Neural cell (in vitro differentiated cells): ENCODE results near the gene STK32B. TPM values are rescaled to one million over a fixed set of nuclear protein-coding genes. Genes with fewer than 3 reads are reported as not detected.

Experiments used
- H2AFZ ChIP-seq: fragments of 200-600, 300-800 bp; sonication (generic), shearing (Covaris generic); 2 replicates; pipeline ENCODE4 v1.6.0; 2014; ENCODE audit warnings: low read depth, mild to moderate bottlenecking, antibody characterized with exemption, low read length, moderate library complexity
- H3F3A ChIP-seq: fragments of 200-600 bp; shearing (Covaris generic); 2 replicates; pipeline ENCODE4 v1.6.1; 2016; ENCODE audit warnings: mild to moderate bottlenecking, moderate library complexity, mixed read lengths, antibody characterized with exemption, low read length; ENCODE audit not compliant: insufficient read depth, poor library complexity, severe bottlenecking
- H3K27ac ChIP-seq: fragments of 200-600, 300-800 bp; sonication (generic), shearing (Covaris generic); 2 replicates; pipeline ENCODE4 v1.5.1; 2014; ENCODE audit warnings: mild to moderate bottlenecking, low read length, moderate library complexity
- H3K27me3 ChIP-seq: fragments of 300-800, 200-600 bp; sonication (generic), shearing (Covaris generic); 2 replicates; pipeline ENCODE4 v1.6.0; 2014; ENCODE audit warnings: mild to moderate bottlenecking, low read depth, low read length, moderate library complexity; ENCODE audit not compliant: insufficient read depth
- H3K36me3 ChIP-seq: fragments of 300-800, 200-600 bp; sonication (generic), shearing (Covaris generic); 2 replicates; pipeline ENCODE4 v1.5.1; 2014; ENCODE audit warnings: mild to moderate bottlenecking, antibody characterized with exemption, low read length, moderate library complexity; ENCODE audit not compliant: insufficient read depth
- H3K4me2 ChIP-seq: fragments of 300-800, 200-600 bp; sonication (generic), shearing (Covaris generic); 2 replicates; pipeline ENCODE4 v1.6.0; 2014; ENCODE audit warnings: mild to moderate bottlenecking, low read length
- H3K4me3 ChIP-seq: fragments of 300-800, 200-600 bp; sonication (generic), shearing (Covaris generic); 2 replicates; pipeline ENCODE4 v1.5.1; 2014; ENCODE audit warnings: mild to moderate bottlenecking, low read length, moderate library complexity
- H3K79me2 ChIP-seq: fragments of 200-600 bp; shearing (Covaris generic); replicated peaks from 2 replicates; pipeline ENCODE4 v1.6.0; 2014; ENCODE audit warnings: mild to moderate bottlenecking, low read length, moderate library complexity; ENCODE audit not compliant: insufficient read depth
- H3K9ac ChIP-seq: fragments of 300-800, 200-600 bp; sonication (generic), shearing (Covaris generic); 2 replicates; pipeline ENCODE4 v1.6.1; 2016; ENCODE audit warnings: mild to moderate bottlenecking, low read length, mixed read lengths
- H3K9me2 ChIP-seq: fragments of 200-600 bp; shearing (Covaris generic); 2 replicates; pipeline ENCODE4 v1.6.1; 2016; ENCODE audit warnings: mild to moderate bottlenecking, low read length, mixed read lengths; ENCODE audit not compliant: insufficient read depth
- H3K9me3 ChIP-seq: fragments of 200-600, 300-800 bp; sonication (generic), shearing (Covaris generic); 2 replicates; pipeline ENCODE4 v1.6.1; 2016; ENCODE audit warnings: mild to moderate bottlenecking, mixed run types, low read length, moderate library complexity, mixed read lengths
- H4K20me1 ChIP-seq: fragments of 200-600 bp; shearing (Covaris generic); 2 replicates; pipeline ENCODE4 v1.6.1; 2016; ENCODE audit warnings: mild to moderate bottlenecking, mixed run types; ENCODE audit not compliant: insufficient read depth
- CTCF ChIP-seq: fragments of 450-650 bp; IDR thresholded peaks from 2 replicates; pipeline ENCODE4 v1.5.1; 2014; ENCODE audit warnings: antibody characterized with exemption, mild to moderate bottlenecking, moderate library complexity; ENCODE audit not compliant: poor library complexity, severe bottlenecking
- EP300 ChIP-seq: fragments of 450-650 bp; conservative IDR thresholded peaks from 2 replicates; pipeline ENCODE4 v1.6.1; 2014; ENCODE audit warnings: antibody characterized with exemption, mild to moderate bottlenecking, moderate library complexity; ENCODE audit not compliant: poor library complexity, severe bottlenecking
- EZH2 ChIP-seq: fragments of 200-600, 300-800 bp; shearing (Covaris generic), sonication (generic); IDR thresholded peaks from 2 replicates; pipeline ENCODE4 v1.6.1; 2014; ENCODE audit warnings: antibody characterized with exemption, low read length, borderline replicate concordance, mild to moderate bottlenecking; ENCODE audit not compliant: insufficient read depth, poor library complexity, severe bottlenecking
- MXI1 ChIP-seq: fragments of 450-650 bp; conservative IDR thresholded peaks from 2 replicates; pipeline ENCODE4 v1.6.1; 2014; ENCODE audit warnings: antibody characterized with exemption, mild to moderate bottlenecking; ENCODE audit not compliant: poor library complexity, severe bottlenecking
- POLR2AphosphoS5 ChIP-seq: IDR thresholded peaks from 2 replicates; pipeline ENCODE4 v1.6.1; 2012
- RAD21 ChIP-seq: fragments of 450-650 bp; conservative IDR thresholded peaks from 2 replicates; pipeline ENCODE4 v1.6.1; 2014; ENCODE audit warnings: antibody characterized with exemption, mild to moderate bottlenecking, moderate library complexity
- REST ChIP-seq: IDR thresholded peaks from 2 replicates; pipeline ENCODE4 v1.6.1; 2012; ENCODE audit warnings: borderline replicate concordance
- SMC3 ChIP-seq: fragments of 450-650 bp; conservative IDR thresholded peaks from 2 replicates; pipeline ENCODE4 v1.6.1; 2014; ENCODE audit warnings: antibody characterized with exemption, mild to moderate bottlenecking, moderate library complexity; ENCODE audit not compliant: poor library complexity
- TAF1 ChIP-seq: IDR thresholded peaks from 2 replicates; pipeline ENCODE4 v1.6.1; 2012; ENCODE audit warnings: low read depth
- polyA plus RNA-seq: library from polyadenylated mRNA; depleted of rRNA; stranded (reverse); fragments of >200 nt; gene quantifications from 2 replicates; pipeline ENCODE4 v1.2.3, GENCODE V29; 2014

STK32B gene
- polyA plus RNA-seq, 1 donor from 2014 or later, result 42.8 TPM

DNA sequence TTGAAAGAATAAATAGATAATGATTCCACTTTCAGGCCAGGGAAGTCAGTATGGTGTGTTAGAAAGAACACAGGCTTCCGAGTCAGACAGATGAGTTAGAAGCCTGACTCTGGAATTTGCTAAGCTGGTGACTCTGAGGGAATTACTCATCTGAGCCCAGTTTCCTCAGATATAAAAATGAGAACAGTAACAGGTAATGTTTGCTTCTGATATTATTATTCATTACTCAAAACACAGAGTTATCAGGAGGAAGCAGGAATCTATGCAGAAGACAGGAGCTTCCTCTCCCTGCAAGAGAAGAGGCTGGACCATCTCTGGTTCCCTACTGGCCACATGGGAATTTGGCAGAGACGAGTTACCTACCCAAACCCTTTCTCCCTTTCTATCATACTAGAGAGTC is 494.0 kb downstream of the STK32B start:
- H3F3A ChIP-seq, result no peaks in the 10 kb centered on the region
- no peaks in the 10 kb centered on the region for H3K36me3 ChIP-seq
- no peaks in the 10 kb centered on the region for H3K9me3 ChIP-seq
- H3K4me2 ChIP-seq, result no peak overlapping the region
- no peak overlapping the region for H3K9ac ChIP-seq
- H4K20me1 ChIP-seq, result no peaks in the 10 kb centered on the region
- H3K9me2 ChIP-seq, result no peaks in the 10 kb centered on the region
- H3K27me3 ChIP-seq, result no peaks in the 10 kb centered on the region
- H3K27ac ChIP-seq, result no peak overlapping the region
- no peak overlapping the region for H2AFZ ChIP-seq
- H3K4me3 ChIP-seq, result no peak overlapping the region
- no peak for TF ChIP-seq CTCF
- no peak for TF ChIP-seq RAD21
- no peak for TF ChIP-seq TAF1
- no peak for TF ChIP-seq EP300
- TF ChIP-seq SMC3, result no peak
- TF ChIP-seq EZH2, result no peak
- TF ChIP-seq REST, result no peak
- no peak for TF ChIP-seq POLR2AphosphoS5
- no peak for TF ChIP-seq MXI1
- no peaks in the 10 kb centered on the region for H3K79me2 ChIP-seq

DNA sequence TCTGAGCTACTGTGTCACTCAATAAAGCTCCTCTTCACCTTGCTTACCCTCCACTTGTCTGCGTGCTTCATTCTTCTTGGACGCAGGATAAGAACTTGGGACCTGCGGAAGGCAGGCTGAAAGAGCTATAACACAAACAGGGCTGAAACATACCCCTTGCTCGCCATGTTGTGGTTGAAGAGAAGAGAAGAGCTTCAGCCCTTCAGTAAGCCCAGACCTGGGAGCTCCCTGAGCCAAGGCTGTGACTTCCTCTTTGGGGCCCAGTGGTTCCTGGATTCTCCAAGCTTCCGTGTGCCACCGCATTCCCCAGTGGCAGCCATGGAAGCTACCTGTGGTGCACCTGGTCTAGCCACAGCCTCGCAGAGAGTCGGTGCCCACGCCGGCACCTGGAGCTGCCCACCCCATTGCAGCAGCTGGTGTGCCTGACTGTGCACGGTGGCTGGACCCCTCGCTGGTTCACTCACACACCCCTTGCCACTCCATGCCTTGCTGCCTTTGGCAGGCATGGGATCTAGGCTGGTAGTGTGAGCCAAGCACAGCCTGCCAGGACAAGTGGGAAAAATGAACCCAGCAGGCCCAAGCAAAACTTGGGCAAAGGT is 496.5 kb downstream of the STK32B start:
- H2AFZ ChIP-seq, result no peak overlapping the region
- H3K4me2 ChIP-seq, result no peak overlapping the region
- H3K79me2 ChIP-seq, result no peaks in the 10 kb centered on the region
- no peaks in the 10 kb centered on the region for H3K36me3 ChIP-seq
- H3K9me3 ChIP-seq, result no peaks in the 10 kb centered on the region
- H3K4me3 ChIP-seq, result no peak overlapping the region
- H4K20me1 ChIP-seq, result no peaks in the 10 kb centered on the region
- no peak overlapping the region for H3K9ac ChIP-seq
- H3K9me2 ChIP-seq, result no peaks in the 10 kb centered on the region
- no peaks in the 10 kb centered on the region for H3K27me3 ChIP-seq
- no peak for TF ChIP-seq POLR2AphosphoS5
- TF ChIP-seq SMC3, result no peak
- TF ChIP-seq EZH2, result no peak
- TF ChIP-seq CTCF, result no peak
- TF ChIP-seq MXI1, result no peak
- no peak for TF ChIP-seq EP300
- TF ChIP-seq RAD21, result no peak
- no peak for TF ChIP-seq REST
- TF ChIP-seq TAF1, result no peak
- H3F3A ChIP-seq, result no peaks in the 10 kb centered on the region
- H3K27ac ChIP-seq, result no peak overlapping the region
